ENCODE data around the gene NOTCH2NLA.
"Not testable (repeated sequence)": the region's sequence is repeated elsewhere in the genome, so short reads cannot be mapped to it uniquely, and the experiment has no call there.

The NOTCH2NLA gene

GRCh38 chr1:146228710-146229477 lies at the start of gene NOTCH2NLA:
Gene NOTCH2NLA, minus strand, starts transcription at chr1:146229021. Its CDS starts 39,684 bp downstream, at chr1:146189337.
- peak; percentile 15 to 23 for DNase-seq (ENCODE audit: low read depth in 2 of 2)

- not testable (repeated sequence) for DNase-seq (ENCODE audit: low read depth in 2 of 2)
These were observed 49.5 kb upstream of the NOTCH2NLA start for GRCh38 chr1:146278346-146278745.

GRCh38 chr1:146277087-146277486 lies 48.3 kb upstream of the NOTCH2NLA start:
- DNase-seq (ENCODE audit: low read depth in 2 of 2) = not testable (repeated sequence)

DNA sequence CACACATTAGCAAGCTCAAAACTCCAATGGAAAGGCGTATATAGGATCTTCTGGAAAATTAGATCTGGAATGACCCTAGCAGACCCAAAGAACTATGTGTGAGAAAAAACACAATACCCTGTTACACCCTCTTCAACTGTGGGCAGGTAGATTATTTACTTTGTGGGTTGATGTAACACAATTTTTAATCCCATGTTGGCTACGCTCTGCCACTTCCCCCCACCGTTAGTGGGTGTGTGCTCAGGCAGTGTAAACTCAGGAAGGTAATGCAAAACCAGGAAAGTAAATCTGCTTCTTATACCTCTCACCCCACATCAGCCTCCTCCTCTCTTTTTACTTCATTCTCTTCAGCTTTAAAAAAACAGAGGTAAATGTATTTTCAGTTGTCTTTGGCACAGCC lies 45.3 kb upstream of the NOTCH2NLA start:
- not testable (repeated sequence) for DNase-seq (ENCODE audit: low read depth in 2 of 2)

DNA sequence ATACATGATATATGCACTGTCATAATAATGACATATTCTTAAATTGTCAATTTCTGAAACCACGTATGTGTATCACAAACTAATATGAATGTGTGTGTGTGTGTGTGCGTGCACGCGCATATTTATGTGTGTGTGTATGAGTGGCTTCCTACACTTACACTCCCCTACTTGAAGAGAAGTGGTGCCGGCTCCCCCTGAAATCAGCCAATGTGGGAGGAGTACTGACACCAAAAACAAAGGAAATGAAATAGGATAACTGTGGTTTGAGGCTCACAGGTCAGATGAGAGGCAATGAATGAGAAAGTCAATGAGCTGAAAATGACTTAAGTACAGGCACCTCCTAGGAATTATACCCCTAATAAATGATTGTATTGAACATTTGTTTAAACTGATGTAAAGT lies 44.4 kb upstream of the NOTCH2NLA start:
- DNase-seq (ENCODE audit: low read depth in 2 of 2) = not testable (repeated sequence)

- DNase-seq (ENCODE audit: low read depth in 2 of 2) = not testable (repeated sequence)
These were observed 43.9 kb upstream of the NOTCH2NLA start for GRCh38 chr1:146272734-146273133.

DNA sequence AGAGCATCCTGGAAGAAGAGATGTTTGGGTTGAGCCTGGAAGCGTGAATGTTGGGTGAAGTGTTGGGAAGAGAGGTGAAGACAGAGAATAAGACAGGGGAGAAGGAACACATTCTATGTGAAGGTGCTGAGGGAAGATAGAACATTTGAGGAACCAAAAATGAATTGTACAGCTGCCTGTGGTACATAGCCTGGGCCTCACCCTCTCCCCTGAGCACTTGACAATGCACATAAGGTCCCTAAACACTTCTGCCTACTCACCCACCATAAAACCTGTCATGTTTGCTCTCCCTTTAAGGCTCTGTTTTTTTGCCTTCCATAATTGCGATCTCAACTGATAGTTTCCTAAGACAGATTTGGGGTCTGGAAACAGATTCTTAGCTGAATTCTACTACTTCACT lies 43.2 kb upstream of the NOTCH2NLA start:
- DNase-seq (ENCODE audit: low read depth in 2 of 2) = not testable (repeated sequence)

DNA sequence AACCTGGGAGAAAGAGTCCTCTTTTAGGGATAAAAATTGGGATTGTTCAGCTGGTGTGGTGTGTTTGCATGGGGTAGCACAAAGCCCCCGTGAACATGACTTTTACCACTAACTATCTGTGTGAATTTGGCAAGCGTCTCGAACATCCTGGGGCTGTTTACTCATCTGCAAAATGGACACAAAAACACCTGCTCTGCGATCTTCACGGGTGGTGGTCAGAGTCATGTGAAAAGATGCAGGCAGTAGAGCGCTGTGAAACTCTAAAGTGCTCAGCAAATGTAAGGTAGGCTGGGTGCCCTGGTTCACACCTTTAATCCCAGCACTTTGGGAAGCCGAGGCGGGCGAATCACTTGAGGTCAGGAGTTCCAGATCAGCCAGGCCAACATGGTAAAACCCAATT lies 41.3 kb upstream of the NOTCH2NLA start:
- DNase-seq (ENCODE audit: low read depth in 2 of 2) = not testable (repeated sequence)

- DNase-seq (ENCODE audit: low read depth in 2 of 2) = not testable (repeated sequence)
These were observed 37.4 kb upstream of the NOTCH2NLA start for GRCh38 chr1:146266179-146266748.

GRCh38 chr1:146264761-146265160 lies 35.9 kb upstream of the NOTCH2NLA start:
- DNase-seq (ENCODE audit: low read depth in 2 of 2) = not testable (repeated sequence)

GRCh38 chr1:146260006-146260730 lies 31.3 kb upstream of the NOTCH2NLA start:
- DNase-seq (ENCODE audit: low read depth in 2 of 2) = not testable (repeated sequence)

DNA sequence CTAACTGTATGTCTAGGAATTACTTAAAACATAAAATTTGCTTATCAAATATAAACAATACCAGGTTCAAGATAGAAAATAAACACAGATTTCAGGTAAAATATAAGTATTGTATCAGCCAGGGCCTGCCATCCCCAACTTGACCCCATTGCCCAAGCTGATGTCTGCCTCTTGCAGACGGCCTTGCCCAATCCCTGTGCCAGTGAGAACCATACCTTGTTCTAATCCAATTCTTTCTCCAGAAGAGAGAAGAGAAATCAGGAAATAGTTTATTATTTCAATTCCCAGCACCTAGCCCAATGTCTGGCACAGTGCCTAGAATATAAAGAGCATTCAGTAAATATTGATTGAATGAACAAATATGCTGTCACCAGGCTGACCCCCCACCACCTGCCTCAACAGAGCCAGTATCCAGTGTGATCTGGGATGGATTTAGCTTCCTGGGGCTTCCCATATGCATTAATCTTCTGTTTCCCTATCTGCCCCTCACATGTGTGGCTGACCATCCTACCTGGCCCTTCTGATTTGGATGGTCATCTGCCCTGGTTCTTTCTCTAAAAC lies 29.3 kb upstream of the NOTCH2NLA start:
- DNase-seq (ENCODE audit: low read depth in 2 of 2) = not testable (repeated sequence)

- not testable (repeated sequence) for DNase-seq (ENCODE audit: low read depth in 2 of 2)
These were observed 25.9 kb upstream of the NOTCH2NLA start for GRCh38 chr1:146254569-146255197.

DNA sequence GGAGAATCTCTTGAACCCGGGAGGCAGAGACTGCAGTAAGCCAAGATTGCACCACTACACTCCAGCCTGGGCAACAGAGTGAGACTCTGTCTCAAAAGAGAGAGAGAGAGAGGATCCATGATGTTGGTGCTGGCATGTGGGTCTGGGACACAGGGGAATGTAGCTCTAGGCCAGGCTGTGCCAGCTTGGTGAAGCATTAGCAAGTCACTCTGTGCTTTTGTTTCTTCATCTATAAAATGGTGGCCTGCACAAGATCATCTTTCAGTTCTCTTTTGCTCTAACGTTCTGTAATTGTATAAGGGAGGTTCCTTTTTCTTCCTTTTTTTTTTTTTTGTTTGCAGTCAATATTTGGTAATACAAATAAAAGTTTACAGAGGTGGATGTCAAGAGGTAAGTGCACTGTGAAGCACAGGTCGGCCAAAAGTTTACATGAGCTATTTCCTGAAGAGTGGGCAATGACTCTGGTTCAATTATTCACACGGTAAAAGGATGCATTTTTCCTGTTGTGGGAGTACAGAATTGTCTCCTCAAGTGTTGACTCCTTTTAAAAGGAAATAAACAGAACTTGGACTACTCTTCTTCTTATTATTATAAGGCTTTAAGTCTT lies 24.5 kb upstream of the NOTCH2NLA start:
- DNase-seq (ENCODE audit: low read depth in 2 of 2) = not testable (repeated sequence)

DNA sequence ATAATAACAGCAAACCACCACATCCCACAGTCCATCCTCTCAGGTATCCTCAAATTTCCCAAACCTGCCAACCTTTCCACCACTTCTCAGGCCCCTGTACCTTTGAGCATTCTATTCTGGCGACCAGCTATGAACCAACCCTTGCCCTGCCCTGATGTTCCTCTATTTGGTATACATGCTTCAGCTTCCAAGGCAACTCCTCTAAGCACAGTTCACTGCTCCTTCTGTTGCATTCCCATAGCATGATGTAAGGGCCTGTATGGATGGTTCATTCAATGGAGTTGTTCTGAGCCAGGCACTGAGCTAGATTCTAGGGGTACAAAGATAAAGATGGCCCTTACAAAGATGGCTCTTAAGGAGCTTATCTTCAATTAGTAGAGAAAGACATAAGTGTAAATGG lies 22.7 kb upstream of the NOTCH2NLA start:
- not testable (repeated sequence) for DNase-seq (ENCODE audit: low read depth in 2 of 2)

- not testable (repeated sequence) for DNase-seq (ENCODE audit: low read depth in 2 of 2)
These were observed 19.8 kb upstream of the NOTCH2NLA start for GRCh38 chr1:146248643-146249042.

GRCh38 chr1:146236626-146237025 lies 7.8 kb upstream of the NOTCH2NLA start:
- DNase-seq (ENCODE audit: low read depth in 2 of 2) = not testable (repeated sequence)

GRCh38 chr1:146236026-146236601 lies 7.3 kb upstream of the NOTCH2NLA start:
- DNase-seq (ENCODE audit: low read depth in 2 of 2) = not testable (repeated sequence)

DNA sequence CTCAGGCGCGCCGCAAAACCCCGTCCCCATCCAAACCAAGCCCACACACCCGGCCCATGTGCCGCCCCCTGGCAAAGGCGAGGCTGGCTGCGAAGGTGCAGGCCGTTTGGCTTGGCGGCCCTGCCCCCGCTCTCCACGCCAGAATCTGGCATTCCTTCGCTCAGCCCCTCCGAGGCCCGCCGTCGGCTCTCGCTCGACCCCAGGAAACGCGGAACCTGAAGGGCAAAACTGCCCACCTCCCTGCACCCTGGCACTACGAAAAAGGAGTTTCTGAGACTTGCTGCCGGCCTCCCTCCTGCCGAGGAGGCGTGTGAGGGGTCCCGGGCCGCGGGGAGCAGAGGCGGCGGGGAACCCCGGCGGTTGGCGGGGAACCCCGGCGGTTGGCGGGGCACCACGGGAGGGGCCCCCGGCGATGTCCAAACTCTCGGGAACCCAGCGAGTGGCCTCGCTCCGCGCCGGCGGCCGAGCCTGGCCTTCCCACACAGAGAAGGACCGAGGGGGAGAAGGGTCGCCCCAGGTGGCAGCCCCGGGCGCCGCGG lies 608 bp downstream of the NOTCH2NLA start:
- DNase-seq (ENCODE audit: low read depth in 2 of 2) = peak in 1 of 2 donors; percentile 0

DNA sequence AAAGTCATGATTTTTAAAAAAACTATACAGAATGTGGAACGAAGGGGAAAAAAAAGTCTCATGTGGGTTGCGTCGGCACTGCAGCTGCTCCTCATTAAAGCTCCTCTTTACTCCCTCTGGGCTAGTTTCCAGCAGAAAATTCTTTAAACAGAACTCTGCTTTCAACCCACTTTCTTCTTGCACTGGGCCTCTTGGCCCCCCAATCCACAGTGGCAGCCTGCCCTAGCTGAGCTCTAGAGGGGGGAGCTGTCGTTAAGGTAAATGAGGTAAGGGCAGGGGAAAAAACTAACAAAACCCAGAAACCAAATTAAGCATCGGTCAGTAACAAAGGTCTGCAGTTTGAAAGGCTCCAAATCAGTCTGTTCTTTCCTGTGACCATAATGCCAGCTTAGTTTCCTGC lies 54.3 kb downstream of the NOTCH2NLA start:
- not testable (repeated sequence) for DNase-seq (ENCODE audit: low read depth in 2 of 2)

All from stimulated activated CD4-positive, alpha-beta T cell treated with anti-CD3 and anti-CD28 coated beads, Interleukin-1b, Interleukin-23, amount 100 ng/mL, for 4 hours (primary cell).